Measurements from ENCODE around the gene ZSCAN18. TPM values are rescaled to one million over a fixed set of nuclear protein-coding genes. Genes with fewer than 3 reads are reported as not detected.
A peak's percentile ranks its signal among the peaks of the same experiment; 100 is the strongest.

ZSCAN18 gene
- total RNA-seq, 1 experiment from 2014 or later = 45.8 TPM

- peaks cover 36% of the 10 kb centered on the region for H3K36me3 Mint-ChIP-seq (ENCODE audit: insufficient read depth, unreplicated experiment)
- peak overlapping the region; percentile 79 for H3K4me3 Mint-ChIP-seq (ENCODE audit: low read depth, unreplicated experiment)
- DNase-seq = no peak
- no peak overlapping the region for H3K27ac Mint-ChIP-seq (ENCODE audit: unreplicated experiment)
- CTCF ChIA-PET = no interaction called here
- peaks cover 11% of the 10 kb centered on the region for H3K4me1 Mint-ChIP-seq (ENCODE audit: low read depth, unreplicated experiment)
- intact Hi-C loops (cut with micrococcal nuclease; ENCODE audit: unreplicated experiment) = no loop called here
- BruUV-seq (replicated peaks) = no TSS peak
- H3K27me3 Mint-ChIP-seq (ENCODE audit: unreplicated experiment) = no peaks in the 10 kb centered on the region
- TF ChIP-seq, protein P1, sequence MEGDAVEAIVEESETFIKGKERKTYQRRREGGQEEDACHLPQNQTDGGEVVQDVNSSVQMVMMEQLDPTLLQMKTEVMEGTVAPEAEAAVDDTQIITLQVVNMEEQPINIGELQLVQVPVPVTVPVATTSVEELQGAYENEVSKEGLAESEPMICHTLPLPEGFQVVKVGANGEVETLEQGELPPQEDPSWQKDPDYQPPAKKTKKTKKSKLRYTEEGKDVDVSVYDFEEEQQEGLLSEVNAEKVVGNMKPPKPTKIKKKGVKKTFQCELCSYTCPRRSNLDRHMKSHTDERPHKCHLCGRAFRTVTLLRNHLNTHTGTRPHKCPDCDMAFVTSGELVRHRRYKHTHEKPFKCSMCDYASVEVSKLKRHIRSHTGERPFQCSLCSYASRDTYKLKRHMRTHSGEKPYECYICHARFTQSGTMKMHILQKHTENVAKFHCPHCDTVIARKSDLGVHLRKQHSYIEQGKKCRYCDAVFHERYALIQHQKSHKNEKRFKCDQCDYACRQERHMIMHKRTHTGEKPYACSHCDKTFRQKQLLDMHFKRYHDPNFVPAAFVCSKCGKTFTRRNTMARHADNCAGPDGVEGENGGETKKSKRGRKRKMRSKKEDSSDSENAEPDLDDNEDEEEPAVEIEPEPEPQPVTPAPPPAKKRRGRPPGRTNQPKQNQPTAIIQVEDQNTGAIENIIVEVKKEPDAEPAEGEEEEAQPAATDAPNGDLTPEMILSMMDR (IDR thresholded peaks at IDR 0.05; ENCODE audit: unreplicated experiment) = no peak
- peaks cover 15% of the 10 kb centered on the region for H3K9me3 Mint-ChIP-seq (ENCODE audit: low read depth, unreplicated experiment)
These were observed 682 bp downstream of the ZSCAN18 start for GRCh38 chr19:58097349-58097748.

- Mint-ChIP-seq H3K27me3 (ENCODE audit: unreplicated experiment) (no peaks in the 10 kb centered on the region), H3K4me3 (ENCODE audit: low read depth, unreplicated experiment) (peak overlapping the region; percentile 79), H3K27ac (ENCODE audit: unreplicated experiment) (no peak overlapping the region), H3K36me3 (ENCODE audit: insufficient read depth, unreplicated experiment) (peaks cover 36% of the 10 kb centered on the region), H3K4me1 (ENCODE audit: low read depth, unreplicated experiment) (peaks cover 11% of the 10 kb centered on the region), H3K9me3 (ENCODE audit: low read depth, unreplicated experiment) (peaks cover 15% of the 10 kb centered on the region)
- DNase-seq = no peak
- BruUV-seq (replicated peaks) = TSS peak; percentile 27
- intact Hi-C loops (cut with micrococcal nuclease; ENCODE audit: unreplicated experiment) = no loop called here
- CTCF ChIA-PET = no interaction called here
- TF ChIP-seq, protein P1 (IDR thresholded peaks at IDR 0.05; ENCODE audit: unreplicated experiment) = no peak
These were observed 1.1 kb downstream of the ZSCAN18 start for GRCh38 chr19:58096884-58097283.

GRCh38 chr19:58095328-58095727 is 2.7 kb downstream of the ZSCAN18 start:
- TF ChIP-seq, protein P1 (IDR thresholded peaks at IDR 0.05; ENCODE audit: unreplicated experiment) = no peak
- DNase-seq = no peak
- peaks cover 11% of the 10 kb centered on the region for H3K4me1 Mint-ChIP-seq (ENCODE audit: low read depth, unreplicated experiment)
- no TSS peak for BruUV-seq (replicated peaks)
- no peak overlapping the region for H3K4me3 Mint-ChIP-seq (ENCODE audit: low read depth, unreplicated experiment)
- intact Hi-C loops (cut with micrococcal nuclease; ENCODE audit: unreplicated experiment) = no loop called here
- H3K9me3 Mint-ChIP-seq (ENCODE audit: low read depth, unreplicated experiment) = peaks cover 15% of the 10 kb centered on the region
- CTCF ChIA-PET = no interaction called here
- H3K36me3 Mint-ChIP-seq (ENCODE audit: insufficient read depth, unreplicated experiment) = peaks cover 36% of the 10 kb centered on the region
- no peak overlapping the region for H3K27ac Mint-ChIP-seq (ENCODE audit: unreplicated experiment)
- no peaks in the 10 kb centered on the region for H3K27me3 Mint-ChIP-seq (ENCODE audit: unreplicated experiment)

GRCh38 chr19:58093071-58093470 is 5.0 kb downstream of the ZSCAN18 start:
- Mint-ChIP-seq H3K9me3 (ENCODE audit: low read depth, unreplicated experiment) (peaks cover 14% of the 10 kb centered on the region), H3K4me1 (ENCODE audit: low read depth, unreplicated experiment) (peaks cover 2% of the 10 kb centered on the region)
- no TSS peak for BruUV-seq (replicated peaks)

More at GRCh38 chr19:58093071-58093470, 5.0 kb downstream of the ZSCAN18 start:
- H3K36me3 Mint-ChIP-seq (ENCODE audit: insufficient read depth, unreplicated experiment) = peaks cover 44% of the 10 kb centered on the region
- H3K27me3 Mint-ChIP-seq (ENCODE audit: unreplicated experiment) = no peaks in the 10 kb centered on the region
- TF ChIP-seq, protein P1 (IDR thresholded peaks at IDR 0.05; ENCODE audit: unreplicated experiment) = no peak
- H3K4me3 Mint-ChIP-seq (ENCODE audit: low read depth, unreplicated experiment) = no peak overlapping the region
- CTCF ChIA-PET = no interaction called here
- peak overlapping the region; percentile 43 for H3K27ac Mint-ChIP-seq (ENCODE audit: unreplicated experiment)
- intact Hi-C loops (cut with micrococcal nuclease; ENCODE audit: unreplicated experiment) = no loop called here
- DNase-seq = no peak
